Erythroblast (primary cell): ENCODE data around the gene AKAP11.

Source experiments
- GATA1 ChIP-seq: IDR thresholded peaks from 2 replicates; pipeline ENCODE4 v1.6.1; 2011; ENCODE audit warnings: low read depth, mild to moderate bottlenecking, control low read depth, low read length, moderate library complexity
- POLR2A ChIP-seq: IDR thresholded peaks from 2 replicates; pipeline ENCODE4 v1.6.1; 2011; ENCODE audit warnings: mild to moderate bottlenecking, low read length

DNA sequence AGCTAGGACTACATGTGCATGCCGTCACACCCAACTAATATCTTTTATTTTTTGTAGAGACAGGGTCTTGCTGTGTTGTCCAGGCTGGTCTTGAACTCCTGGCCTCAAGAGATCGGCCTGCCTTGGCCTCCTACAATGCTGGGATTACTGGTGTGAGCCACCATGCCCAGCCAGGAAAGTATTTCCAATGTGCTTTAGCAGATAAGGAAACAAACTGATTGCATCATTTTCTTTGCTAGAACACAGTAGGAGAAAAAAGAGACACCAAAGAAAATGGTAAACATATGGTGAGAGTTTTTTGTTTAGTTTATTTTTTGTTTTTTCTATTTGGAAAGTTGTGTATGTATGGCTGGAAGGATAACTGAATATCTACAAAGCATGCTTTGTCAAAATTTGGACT is 46.9 kb upstream of the AKAP11 start:
- TF ChIP-seq POLR2A (no peak), GATA1 (no peak)
